H1 (cell line): ENCODE results near the gene SLC44A1. TPM values are rescaled to one million over a fixed set of nuclear protein-coding genes. Genes with fewer than 3 reads are reported as not detected.

ENCODE experiments used
- CTCF ChIA-PET: fragments of 300-600 bp; sonication (Branson Sonifier 250); formaldehyde crosslinking; loops from one replicate; lab custom pipeline; 2021; ENCODE audit not compliant: partially characterized antibody; lab: Charles Lee
- POLR2A ChIA-PET: fragments of 300-600 bp; sonication (Branson Sonifier 250); formaldehyde crosslinking; loops from one replicate; lab custom pipeline; 2021; ENCODE audit warnings: inconsistent platforms; ENCODE audit not compliant: partially characterized antibody; lab: Charles Lee
- DNase-seq, 2 experiments: peaks; one replicate each; pipeline versions ENCODE4 v3.0.0 to v3.0.0-alpha.2; 2010 to 2022; ENCODE audit warnings: low spot score in 2 of 2, low read depth in 1 of 2, mixed read lengths in 1 of 2
- FAIRE-seq: peaks from 2 replicates; lab custom pipeline; 2011; peaks lifted over from hg19 to GRCh38; lab: Jason Lieb, UNC
- H2AFZ ChIP-seq: 2 replicates; pipeline ENCODE4 v1.8.1; 2012; ENCODE audit warnings: low read length, inconsistent platforms
- H2AK5ac ChIP-seq: 2 replicates; pipeline ENCODE4 v1.6.1; 2013; ENCODE audit warnings: low read depth, low read length
- H2BK120ac ChIP-seq: replicated peaks from 2 replicates; pipeline ENCODE3; 2013; ENCODE audit warnings: low read depth, low read length, inconsistent platforms
- H2BK12ac ChIP-seq: 2 replicates; pipeline ENCODE4 v1.6.1; 2013; ENCODE audit warnings: low read depth, low read length
- H2BK15ac ChIP-seq: 2 replicates; pipeline ENCODE4 v1.6.1; 2013; ENCODE audit warnings: low read length
- H2BK20ac ChIP-seq: 2 replicates; pipeline ENCODE4 v1.6.1; 2013; ENCODE audit warnings: low read length
- H2BK5ac ChIP-seq: 2 replicates; pipeline ENCODE4 v1.6.1; 2013; ENCODE audit warnings: low read depth, low read length
- H3K14ac ChIP-seq: 2 replicates; pipeline ENCODE4 v1.6.1; 2013; ENCODE audit warnings: inconsistent platforms; ENCODE audit not compliant: insufficient read length
- H3K18ac ChIP-seq: 2 replicates; pipeline ENCODE4 v1.6.1; 2013; ENCODE audit warnings: low read length; ENCODE audit errors: extremely low read depth
- H3K23ac ChIP-seq: 2 replicates; pipeline ENCODE4 v1.6.1; 2013; ENCODE audit warnings: inconsistent platforms; ENCODE audit not compliant: insufficient read length
- H3K23me2 ChIP-seq: 2 replicates; pipeline ENCODE4 v1.6.1; 2013; ENCODE audit warnings: low read depth, low read length
- H3K27ac ChIP-seq: 2 replicates; pipeline ENCODE4 v1.6.1; 2011; ENCODE audit warnings: low read depth, low read length, inconsistent platforms
- H3K27me3 ChIP-seq, 4 experiments: replicated peaks in 1 of 4; 1 replicate in 1 of 4; 2 replicates in 3 of 4; pipeline versions ENCODE4 v1.6.1 to v1.8.1; 2011 to 2013; ENCODE audit warnings: low read length in 3 of 4, mild to moderate bottlenecking in 3 of 4, inconsistent platforms in 2 of 4, mixed read lengths in 2 of 4, moderate library complexity in 1 of 4; ENCODE audit not compliant: control insufficient read depth in 3 of 4, insufficient read depth in 3 of 4; ENCODE audit errors: extremely low read depth in 1 of 4
- H3K36me3 ChIP-seq, 4 experiments: 2 replicates each; pipeline versions ENCODE4 v1.6.1 to v1.8.1; 2011 to 2013; ENCODE audit warnings: mild to moderate bottlenecking in 4 of 4, low read length in 3 of 4, moderate library complexity in 2 of 4, control low read depth in 1 of 4, inconsistent platforms in 1 of 4; ENCODE audit not compliant: insufficient read depth in 4 of 4, control insufficient read depth in 2 of 4
- H3K4ac ChIP-seq: replicated peaks from 2 replicates; pipeline ENCODE3; 2013; ENCODE audit warnings: low read length, low read depth, mixed read lengths, inconsistent platforms; ENCODE audit not compliant: insufficient read length
- H3K4me1 ChIP-seq, 4 experiments: replicated peaks in 1 of 4; 1 replicate in 1 of 4; 2 replicates in 3 of 4; pipeline versions ENCODE4 v1.6.1 to v1.8.1; 2011 to 2013; ENCODE audit warnings: low read length in 3 of 4, inconsistent platforms in 2 of 4, mixed read lengths in 1 of 4; ENCODE audit not compliant: insufficient read depth in 4 of 4, control insufficient read depth in 3 of 4
- H3K4me2 ChIP-seq, 2 experiments: 2 replicates each; pipeline versions ENCODE4 v1.6.1 to v1.8.1; 2011 to 2013; ENCODE audit warnings: low read depth in 2 of 2, low read length in 2 of 2, control low read depth in 1 of 2, inconsistent platforms in 1 of 2, mild to moderate bottlenecking in 1 of 2; ENCODE audit not compliant: insufficient read depth in 1 of 2
- H3K4me3 ChIP-seq, 4 experiments: fragments of 200-600, 300-600 bp in 1 of 4; sonication (generic), shearing (Covaris generic), sonication (Bioruptor Twin) in 1 of 4; 2 replicates each; pipeline versions ENCODE4 v1.5.1 to v1.8.1; 2011 to 2016; ENCODE audit warnings: low read length in 4 of 4, low read depth in 3 of 4, control low read depth in 2 of 4, inconsistent platforms in 2 of 4, mild to moderate bottlenecking in 2 of 4, mixed read lengths in 1 of 4, moderate library complexity in 1 of 4; ENCODE audit not compliant: insufficient read depth in 2 of 4; ENCODE audit errors: extremely low read depth in 1 of 4
- H3K56ac ChIP-seq: replicated peaks from 2 replicates; pipeline ENCODE3; 2013; ENCODE audit warnings: low read depth, mild to moderate bottlenecking, mixed read lengths, low read length, inconsistent platforms; ENCODE audit not compliant: insufficient read length
- H3K79me1 ChIP-seq: 2 replicates; pipeline ENCODE4 v1.6.1; 2013; ENCODE audit warnings: low read depth, low read length, control low read depth
- H3K79me2 ChIP-seq, 2 experiments: 2 replicates each; pipeline versions ENCODE4 v1.6.1 to v1.8.1; 2012 to 2013; ENCODE audit warnings: low read length in 2 of 2, mild to moderate bottlenecking in 2 of 2, inconsistent platforms in 1 of 2; ENCODE audit not compliant: insufficient read depth in 2 of 2, control insufficient read depth in 1 of 2
- H3K9ac ChIP-seq, 4 experiments: replicated peaks in 1 of 4; 1 replicate in 1 of 4; 2 replicates in 3 of 4; pipeline versions ENCODE4 v1.6.1 to v1.8.1; 2011 to 2013; ENCODE audit warnings: low read depth in 3 of 4, low read length in 3 of 4, control low read depth in 2 of 4, mild to moderate bottlenecking in 2 of 4, moderate library complexity in 2 of 4, inconsistent platforms in 1 of 4; ENCODE audit errors: extremely low read depth in 1 of 4
- H3K9me3 ChIP-seq, 2 experiments: 2 replicates each; pipeline versions ENCODE4 v1.6.1 to v1.8.1; 2012 to 2013; ENCODE audit warnings: mild to moderate bottlenecking in 2 of 2, moderate library complexity in 2 of 2, control low read depth in 1 of 2, inconsistent platforms in 1 of 2, low read depth in 1 of 2, low read length in 1 of 2, mixed read lengths in 1 of 2; ENCODE audit not compliant: insufficient read depth in 2 of 2
- H4K20me1 ChIP-seq, 2 experiments: replicated peaks in 1 of 2; 2 replicates each; pipeline versions ENCODE3 to v1.8.1; 2011 to 2013; ENCODE audit warnings: inconsistent platforms in 2 of 2, low read length in 2 of 2, mild to moderate bottlenecking in 1 of 2; ENCODE audit not compliant: insufficient read depth in 2 of 2, control insufficient read depth in 1 of 2
- H4K5ac ChIP-seq: 2 replicates; pipeline ENCODE4 v1.6.1; 2013; ENCODE audit warnings: low read length, low read depth, mixed read lengths, inconsistent platforms; ENCODE audit not compliant: insufficient read length
- H4K8ac ChIP-seq: 2 replicates; pipeline ENCODE4 v1.8.0; 2013; ENCODE audit warnings: mild to moderate bottlenecking, moderate library complexity, low read length, inconsistent platforms; ENCODE audit not compliant: insufficient read depth; ENCODE audit errors: extremely low read depth
- H4K91ac ChIP-seq: replicated peaks from 2 replicates; pipeline ENCODE3; 2013; ENCODE audit warnings: low read length, mixed read lengths, inconsistent platforms; ENCODE audit not compliant: insufficient read length
- CEBPB ChIP-seq: IDR thresholded peaks from 2 replicates; pipeline ENCODE4 v1.6.1; 2012; ENCODE audit warnings: low read depth, low read length
- JUND ChIP-seq: IDR thresholded peaks from 2 replicates; pipeline ENCODE4 v1.6.1; 2011; ENCODE audit warnings: mild to moderate bottlenecking, improper control_type of control experiment, low read length
- RBBP5 ChIP-seq: IDR thresholded peaks from 2 replicates; pipeline ENCODE4 v1.7.1; 2012; ENCODE audit warnings: low read depth, mild to moderate bottlenecking, inconsistent platforms, low read length, moderate library complexity, borderline replicate concordance
- RFX5 ChIP-seq: IDR thresholded peaks from 2 replicates; pipeline ENCODE4 v1.6.1; 2011; ENCODE audit warnings: low read depth, low read length, improper control_type of control experiment, borderline replicate concordance
- RNF2 ChIP-seq: fragments of 200-900, 300-1000 bp; sonication (generic); IDR thresholded peaks from 2 replicates; pipeline ENCODE4 v1.7.1; 2016; ENCODE audit warnings: borderline replicate concordance, low read depth, mild to moderate bottlenecking, antibody characterized with exemption, low read length; ENCODE audit not compliant: poor library complexity, severe bottlenecking; ENCODE audit errors: missing control alignments
- SIN3A ChIP-seq, 2 experiments: IDR thresholded peaks in 1 of 2; conservative IDR thresholded peaks in 1 of 2; 2 replicates each; pipeline ENCODE4 v1.6.1; 2011 to 2012; ENCODE audit warnings: low read length in 2 of 2, improper control_type of control experiment in 1 of 2, low read depth in 1 of 2, mild to moderate bottlenecking in 1 of 2
- SP1 ChIP-seq: IDR thresholded peaks from 2 replicates; pipeline ENCODE4 v1.6.1; 2011; ENCODE audit warnings: low read depth, low read length
- TBP ChIP-seq: IDR thresholded peaks from 2 replicates; pipeline ENCODE4 v1.6.1; 2011; ENCODE audit warnings: low read depth, low read length, improper control_type of control experiment
- WGBS, 2 experiments: shearing (Covaris generic) in 1 of 2; methylation state at CpG; one replicate each; pipeline versions ENCODE4 v1.1.6 to v1.1.7; 2013 to 2015; ENCODE audit warnings: low lambda C conversion rate in 2 of 2, mixed read lengths in 2 of 2, inconsistent platforms in 1 of 2, low coverage in 1 of 2, missing lambda C conversion rate in 1 of 2; ENCODE audit not compliant: insufficient replicate concordance in 2 of 2, insufficient coverage in 1 of 2, insufficient read length in 1 of 2; ENCODE audit errors: extremely low coverage in 1 of 2, missing lambda C conversion rate in 1 of 2; 5-methylcytosine and 5-hydroxymethylcytosine counted together
- polyA plus RNA-seq, 7 experiments: library from polyadenylated mRNA; depleted of rRNA in 3 of 7; stranded (reverse) in 5 of 7; unstranded in 2 of 7; fragments of >200 nt in 5 of 7; fragments of 200-250 nt in 2 of 7; gene quantifications; 1 replicate in 5 of 7; 2 replicates in 1 of 7; 4 replicates in 1 of 7; pipeline versions ENCODE4 v1.2.1 to v1.2.3, GENCODE V29; 2011 to 2013; ENCODE audit warnings: missing spikeins in 2 of 7, mixed read lengths in 2 of 7
- total RNA-seq: library from RNA; stranded (reverse); fragmentation: NEBNext Ultra II Directional; extraction: Animal tissue kit (Norgen Biotek cat#: 25700); gene quantifications from 2 replicates; pipeline ENCODE4 v1.2.1, GENCODE V29; 2021

The SLC44A1 gene
- total and polyA plus RNA-seq, 2 of the 8 experiments (the other 6 are each of a cell fraction or from before 2014, with no cell fraction given) = 30.5 to 71.2 TPM

DNA sequence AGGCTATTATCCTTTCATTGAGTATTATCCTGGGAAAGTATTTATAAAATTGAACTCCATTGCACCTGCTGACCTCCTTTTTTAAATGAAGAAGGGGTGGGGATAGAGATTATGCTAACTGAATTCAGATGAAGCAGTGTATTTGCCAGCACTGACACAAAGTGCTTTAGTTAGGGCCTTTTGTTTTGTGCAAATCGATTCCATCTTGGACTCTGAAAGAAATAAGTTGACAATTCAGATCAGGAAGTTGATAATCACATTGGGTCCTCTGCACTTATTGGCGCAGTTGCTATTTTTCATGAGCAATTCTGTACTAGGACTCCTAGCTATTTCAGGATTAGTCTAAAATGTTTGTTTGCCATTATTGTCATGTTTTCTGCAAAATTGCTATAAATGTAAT is 101.8 kb downstream of the SLC44A1 start:
- no peak overlapping the region for H2BK5ac ChIP-seq
- H2BK15ac ChIP-seq = no peak overlapping the region
- no peak overlapping the region for H2AFZ ChIP-seq
- no peak for FAIRE-seq
- H2AK5ac ChIP-seq = no peak overlapping the region
- H3K36me3 ChIP-seq = peaks cover 0 to 3% (median 0%) of the 10 kb centered on the region in 4 experiments; a peak in 1 of 8 replicates
- H2BK12ac ChIP-seq = no peak overlapping the region
- no peak overlapping the region for H3K27ac ChIP-seq
- H3K23me2 ChIP-seq = no peaks in the 10 kb centered on the region
- ChIA-PET POLR2A (interaction anchor here (1.0 kb wide), 1 partner anchor 10 kb away, joined by 4 read pairs; no protein-coding TSS in a partner anchor), CTCF (interaction anchor here (0.8 to 1.0 kb wide), 2 partner anchors 187 to 366 kb away, joined by 3 read pairs; no protein-coding TSS in a partner anchor)
- H3K56ac ChIP-seq = no peak overlapping the region
- H3K79me1 ChIP-seq = no peaks in the 10 kb centered on the region
- no peak overlapping the region for H3K23ac ChIP-seq
- H3K9ac ChIP-seq = no peak overlapping the region
- no peak overlapping the region for H4K91ac ChIP-seq
- H4K5ac ChIP-seq = no peak overlapping the region
- no peaks in the 10 kb centered on the region for H4K20me1 ChIP-seq
- H3K4me3 ChIP-seq = no peak overlapping the region
- no peaks in the 10 kb centered on the region for H3K9me3 ChIP-seq
- H3K4me1 ChIP-seq = no peaks in the 10 kb centered on the region; a peak in 1 of 7 replicates
- H3K18ac ChIP-seq = no peak overlapping the region
- no peak for TF ChIP-seq RNF2
- no peak for TF ChIP-seq JUND
- no peak for TF ChIP-seq SP1
- no peak for TF ChIP-seq RBBP5
- no peak for TF ChIP-seq TBP
- no peak for TF ChIP-seq SIN3A (conservative IDR thresholded peaks at IDR 0.05 in 1 of 2, IDR thresholded peaks at IDR 0.05 in 1 of 2; ENCODE audit: low read depth in 1 of 2, low read length in 2 of 2)
- TF ChIP-seq CEBPB = no peak
- no peak for TF ChIP-seq RFX5
- TF ChIP-seq, all 59 proteins: peak for 0
- WGBS, 2 experiments = 80% methylated on average over 2 of the region's 2 CpGs; no CpG with 5 or more reads in 1 of the 2 experiments
- H3K14ac ChIP-seq = no peak overlapping the region
- H2BK20ac ChIP-seq = no peak overlapping the region
- H4K8ac ChIP-seq = no peak overlapping the region
- peaks cover 0 to 13% of the 10 kb centered on the region in 2 experiments; a peak in 1 of 4 replicates for H3K79me2 ChIP-seq
- H3K4me2 ChIP-seq = no peak overlapping the region
- H2BK120ac ChIP-seq = no peak overlapping the region
- no peak overlapping the region for H3K4ac ChIP-seq
- no peak for DNase-seq
- H3K27me3 ChIP-seq = no peaks in the 10 kb centered on the region
